ENCODE results near the gene ARID3C. TPM values are rescaled to one million over a fixed set of nuclear protein-coding genes. Genes with fewer than 3 reads are reported as not detected.

The ARID3C gene
- total RNA-seq, 4 donors from 2014 or later = 0.34 to 2.0 (median 0.50) TPM

- Histone ChIP-seq H3K4me1 (peaks cover 16% of the 10 kb centered on the region), H3K27ac (no peak overlapping the region), H3K9me3 (no peaks in the 10 kb centered on the region), H3K36me3 (no peaks in the 10 kb centered on the region), H3K4me3 (no peak overlapping the region), H3K27me3 (peaks cover 43% of the 10 kb centered on the region)
- 72% methylated on average over 5 of the region's 5 CpGs for WGBS
- no peak for DNase-seq (ENCODE audit: low spot score in 2 of 2)
- TF ChIP-seq POLR2A (IDR thresholded peaks at IDR 0.05) (no peak), POLR2AphosphoS5 (IDR thresholded peaks at IDR 0.05) (no peak), CTCF (IDR thresholded peaks at IDR 0.05) (no peak), EP300 (IDR thresholded peaks at IDR 0.05) (no peak)
These were observed 43.9 kb downstream of the ARID3C start for GRCh38 chr9:34584970-34585369.

- 72% methylated on average over 5 of the region's 5 CpGs for WGBS
- peaks cover 14% of the 10 kb centered on the region for H3K4me1 ChIP-seq
- peaks cover 42% of the 10 kb centered on the region for H3K27me3 ChIP-seq
- H3K27ac ChIP-seq = no peak overlapping the region
- no peak for DNase-seq (ENCODE audit: low spot score in 2 of 2)
- H3K9me3 ChIP-seq = no peaks in the 10 kb centered on the region
- no peaks in the 10 kb centered on the region for H3K36me3 ChIP-seq
- TF ChIP-seq EP300 (IDR thresholded peaks at IDR 0.05) (no peak), POLR2AphosphoS5 (IDR thresholded peaks at IDR 0.05) (no peak), CTCF (IDR thresholded peaks at IDR 0.05) (no peak), POLR2A (IDR thresholded peaks at IDR 0.05) (no peak)
- H3K4me3 ChIP-seq = no peak overlapping the region
These were observed 46.1 kb downstream of the ARID3C start for GRCh38 chr9:34582787-34583186.

- Histone ChIP-seq H3K9me3 (no peaks in the 10 kb centered on the region), H3K36me3 (no peaks in the 10 kb centered on the region), H3K4me1 (peaks cover 19% of the 10 kb centered on the region), H3K27me3 (peaks cover 56% of the 10 kb centered on the region), H3K4me3 (no peak overlapping the region), H3K27ac (no peak overlapping the region)
- DNase-seq (ENCODE audit: low spot score in 2 of 2) = no peak
- WGBS = 79% methylated on average over 3 of the region's 3 CpGs
- TF ChIP-seq POLR2AphosphoS5 (IDR thresholded peaks at IDR 0.05) (no peak), EP300 (IDR thresholded peaks at IDR 0.05) (no peak), POLR2A (IDR thresholded peaks at IDR 0.05) (no peak), CTCF (IDR thresholded peaks at IDR 0.05) (no peak)
These were observed 47.5 kb downstream of the ARID3C start for GRCh38 chr9:34581318-34581717.

GRCh38 chr9:34580358-34580757, 48.5 kb downstream of the ARID3C start:
- H3K36me3 ChIP-seq = no peaks in the 10 kb centered on the region
- H3K9me3 ChIP-seq = no peaks in the 10 kb centered on the region
- TF ChIP-seq POLR2AphosphoS5 (IDR thresholded peaks at IDR 0.05) (no peak), POLR2A (IDR thresholded peaks at IDR 0.05) (no peak), CTCF (IDR thresholded peaks at IDR 0.05) (no peak), EP300 (IDR thresholded peaks at IDR 0.05) (no peak)
- WGBS = 81% methylated on average over 8 of the region's 8 CpGs
- H3K4me1 ChIP-seq = peaks cover 19% of the 10 kb centered on the region
- H3K27me3 ChIP-seq = peaks cover 47% of the 10 kb centered on the region
- DNase-seq (ENCODE audit: low spot score in 2 of 2) = no peak
- H3K27ac ChIP-seq = no peak overlapping the region
- no peak overlapping the region for H3K4me3 ChIP-seq

GRCh38 chr9:34579808-34580163, 49.1 kb downstream of the ARID3C start:
- Histone ChIP-seq H3K27ac (no peak overlapping the region), H3K36me3 (no peaks in the 10 kb centered on the region), H3K9me3 (no peaks in the 10 kb centered on the region), H3K4me1 (peaks cover 19% of the 10 kb centered on the region), H3K4me3 (no peak overlapping the region), H3K27me3 (peaks cover 53% of the 10 kb centered on the region)
- 86% methylated on average over 5 of the region's 5 CpGs for WGBS
- TF ChIP-seq EP300 (IDR thresholded peaks at IDR 0.05) (no peak), POLR2A (IDR thresholded peaks at IDR 0.05) (no peak), CTCF (IDR thresholded peaks at IDR 0.05) (no peak), POLR2AphosphoS5 (IDR thresholded peaks at IDR 0.05) (no peak)
- no peak for DNase-seq (ENCODE audit: low spot score in 2 of 2)
